OCI-LY3 (cell line): Measurements from ENCODE around the gene MOB3B.

Source experiments
- EZH2phosphoT487 ChIP-seq: fragments of 200-600 bp; shearing (Covaris generic); IDR thresholded peaks from 2 replicates; pipeline ENCODE4 v1.6.1; 2018; ENCODE audit warnings: antibody characterized with exemption, mixed run types, low read depth
- TF ChIP-seq, protein P1 (sequence below): fragments of 200-600, 300-600 bp; sonication (generic); IDR thresholded peaks from 2 replicates; pipeline ENCODE4 v1.5.1; 2014; ENCODE audit warnings: antibody characterized with exemption, low read length, low read depth

DNA sequence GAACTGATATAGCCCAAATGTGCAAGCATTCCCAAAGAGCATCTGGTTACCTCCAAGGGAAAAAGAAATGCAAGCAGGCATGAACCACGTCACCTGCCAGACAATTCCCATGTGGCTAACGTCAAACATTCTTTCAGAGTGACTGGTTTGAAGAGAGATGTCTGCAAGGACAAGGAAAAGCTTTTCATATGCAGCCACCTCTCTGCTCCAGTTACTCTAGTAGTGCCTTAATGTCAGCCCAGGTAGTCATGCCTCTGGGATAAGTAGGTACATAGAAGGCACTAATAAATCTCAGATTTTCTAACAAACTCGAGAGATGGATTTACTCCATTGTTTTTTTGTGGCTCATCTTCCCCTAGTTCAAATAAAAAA, 102.4 kb downstream of the MOB3B start:
- TF ChIP-seq, protein P1, sequence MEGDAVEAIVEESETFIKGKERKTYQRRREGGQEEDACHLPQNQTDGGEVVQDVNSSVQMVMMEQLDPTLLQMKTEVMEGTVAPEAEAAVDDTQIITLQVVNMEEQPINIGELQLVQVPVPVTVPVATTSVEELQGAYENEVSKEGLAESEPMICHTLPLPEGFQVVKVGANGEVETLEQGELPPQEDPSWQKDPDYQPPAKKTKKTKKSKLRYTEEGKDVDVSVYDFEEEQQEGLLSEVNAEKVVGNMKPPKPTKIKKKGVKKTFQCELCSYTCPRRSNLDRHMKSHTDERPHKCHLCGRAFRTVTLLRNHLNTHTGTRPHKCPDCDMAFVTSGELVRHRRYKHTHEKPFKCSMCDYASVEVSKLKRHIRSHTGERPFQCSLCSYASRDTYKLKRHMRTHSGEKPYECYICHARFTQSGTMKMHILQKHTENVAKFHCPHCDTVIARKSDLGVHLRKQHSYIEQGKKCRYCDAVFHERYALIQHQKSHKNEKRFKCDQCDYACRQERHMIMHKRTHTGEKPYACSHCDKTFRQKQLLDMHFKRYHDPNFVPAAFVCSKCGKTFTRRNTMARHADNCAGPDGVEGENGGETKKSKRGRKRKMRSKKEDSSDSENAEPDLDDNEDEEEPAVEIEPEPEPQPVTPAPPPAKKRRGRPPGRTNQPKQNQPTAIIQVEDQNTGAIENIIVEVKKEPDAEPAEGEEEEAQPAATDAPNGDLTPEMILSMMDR: no peak
- TF ChIP-seq EZH2phosphoT487: no peak
